ENCODE measurements around the gene MEX3B.

Gene MEX3B

GRCh38 chr15:82021992-82022391 lies 23.8 kb downstream of the MEX3B start:
- CTCF ChIA-PET, result interaction anchor here (0.6 to 1.4 kb wide), 4 partner anchors 22 to 82 kb away, joined by 3 read pairs; no protein-coding TSS in a partner anchor
- 0 out of 2 replicates have a peak, but pooled peaks have one; percentile 12 for TF ChIP-seq IKZF3 (tag by site-specific recombination; IDR thresholded peaks at IDR 0.05)
- TF ChIP-seq ZNF654 (tag by site-specific recombination; IDR thresholded peaks at IDR 0.05; ENCODE audit: low read depth), result no peak
- TF ChIP-seq ZFP3 (tag by site-specific recombination; IDR thresholded peaks at IDR 0.05; ENCODE audit: low read depth), result no peak
- TF ChIP-seq, protein P1, sequence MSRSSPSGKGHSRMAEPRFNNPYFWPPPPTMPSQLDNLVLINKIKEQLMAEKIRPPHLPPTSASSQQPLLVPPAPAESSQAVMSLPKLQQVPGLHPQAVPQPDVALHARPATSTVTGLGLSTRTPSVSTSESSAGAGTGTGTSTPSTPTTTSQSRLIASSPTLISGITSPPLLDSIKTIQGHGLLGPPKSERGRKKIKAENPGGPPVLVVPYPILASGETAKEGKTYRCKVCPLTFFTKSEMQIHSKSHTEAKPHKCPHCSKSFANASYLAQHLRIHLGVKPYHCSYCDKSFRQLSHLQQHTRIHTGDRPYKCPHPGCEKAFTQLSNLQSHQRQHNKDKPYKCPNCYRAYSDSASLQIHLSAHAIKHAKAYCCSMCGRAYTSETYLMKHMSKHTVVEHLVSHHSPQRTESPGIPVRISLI (tag by site-specific recombination; IDR thresholded peaks at IDR 0.05), result peak; percentile 98
- TF ChIP-seq, protein P2, sequence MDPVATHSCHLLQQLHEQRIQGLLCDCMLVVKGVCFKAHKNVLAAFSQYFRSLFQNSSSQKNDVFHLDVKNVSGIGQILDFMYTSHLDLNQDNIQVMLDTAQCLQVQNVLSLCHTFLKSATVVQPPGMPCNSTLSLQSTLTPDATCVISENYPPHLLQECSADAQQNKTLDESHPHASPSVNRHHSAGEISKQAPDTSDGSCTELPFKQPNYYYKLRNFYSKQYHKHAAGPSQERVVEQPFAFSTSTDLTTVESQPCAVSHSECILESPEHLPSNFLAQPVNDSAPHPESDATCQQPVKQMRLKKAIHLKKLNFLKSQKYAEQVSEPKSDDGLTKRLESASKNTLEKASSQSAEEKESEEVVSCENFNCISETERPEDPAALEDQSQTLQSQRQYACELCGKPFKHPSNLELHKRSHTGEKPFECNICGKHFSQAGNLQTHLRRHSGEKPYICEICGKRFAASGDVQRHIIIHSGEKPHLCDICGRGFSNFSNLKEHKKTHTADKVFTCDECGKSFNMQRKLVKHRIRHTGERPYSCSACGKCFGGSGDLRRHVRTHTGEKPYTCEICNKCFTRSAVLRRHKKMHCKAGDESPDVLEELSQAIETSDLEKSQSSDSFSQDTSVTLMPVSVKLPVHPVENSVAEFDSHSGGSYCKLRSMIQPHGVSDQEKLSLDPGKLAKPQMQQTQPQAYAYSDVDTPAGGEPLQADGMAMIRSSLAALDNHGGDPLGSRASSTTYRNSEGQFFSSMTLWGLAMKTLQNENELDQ (tag by site-specific recombination; IDR thresholded peaks at IDR 0.05; ENCODE audit: low read depth), result no peak
- peak; percentile 53; the same call in 1 of the 2 replicates for TF ChIP-seq ZNF610 (tag by site-specific recombination; IDR thresholded peaks at IDR 0.05; ENCODE audit: borderline replicate concordance)
- TF ChIP-seq ZNF704 (tag by site-specific recombination; IDR thresholded peaks at IDR 0.05), result no peak
- TF ChIP-seq ZBTB17 (tag by site-specific recombination; IDR thresholded peaks at IDR 0.05), result peak; percentile 79
- no peak for TF ChIP-seq ZNF510 (tag by site-specific recombination; IDR thresholded peaks at IDR 0.05; ENCODE audit: insufficient replicate concordance)
- no peak for TF ChIP-seq ZBTB7A (tag by site-specific recombination; IDR thresholded peaks at IDR 0.05; ENCODE audit: low read depth)
- TF ChIP-seq ZNF248 (tag by site-specific recombination; IDR thresholded peaks at IDR 0.05), result no peak
- TF ChIP-seq KLF7 (tag by site-specific recombination; IDR thresholded peaks at IDR 0.05; ENCODE audit: borderline replicate concordance), result no peak; the same call in 1 of the 2 replicates
- no peak for TF ChIP-seq KLF9 (tag by site-specific recombination; IDR thresholded peaks at IDR 0.05; ENCODE audit: low read depth)
- TF ChIP-seq ZBTB44 (tag by site-specific recombination; IDR thresholded peaks at IDR 0.05), result peak; percentile 59; the same call in 1 of the 2 replicates
- TF ChIP-seq ZNF530 (tag by site-specific recombination; IDR thresholded peaks at IDR 0.05; ENCODE audit: low read depth), result no peak
- no peak for TF ChIP-seq ZFP37 (tag by site-specific recombination; IDR thresholded peaks at IDR 0.05)
- TF ChIP-seq, protein P3, sequence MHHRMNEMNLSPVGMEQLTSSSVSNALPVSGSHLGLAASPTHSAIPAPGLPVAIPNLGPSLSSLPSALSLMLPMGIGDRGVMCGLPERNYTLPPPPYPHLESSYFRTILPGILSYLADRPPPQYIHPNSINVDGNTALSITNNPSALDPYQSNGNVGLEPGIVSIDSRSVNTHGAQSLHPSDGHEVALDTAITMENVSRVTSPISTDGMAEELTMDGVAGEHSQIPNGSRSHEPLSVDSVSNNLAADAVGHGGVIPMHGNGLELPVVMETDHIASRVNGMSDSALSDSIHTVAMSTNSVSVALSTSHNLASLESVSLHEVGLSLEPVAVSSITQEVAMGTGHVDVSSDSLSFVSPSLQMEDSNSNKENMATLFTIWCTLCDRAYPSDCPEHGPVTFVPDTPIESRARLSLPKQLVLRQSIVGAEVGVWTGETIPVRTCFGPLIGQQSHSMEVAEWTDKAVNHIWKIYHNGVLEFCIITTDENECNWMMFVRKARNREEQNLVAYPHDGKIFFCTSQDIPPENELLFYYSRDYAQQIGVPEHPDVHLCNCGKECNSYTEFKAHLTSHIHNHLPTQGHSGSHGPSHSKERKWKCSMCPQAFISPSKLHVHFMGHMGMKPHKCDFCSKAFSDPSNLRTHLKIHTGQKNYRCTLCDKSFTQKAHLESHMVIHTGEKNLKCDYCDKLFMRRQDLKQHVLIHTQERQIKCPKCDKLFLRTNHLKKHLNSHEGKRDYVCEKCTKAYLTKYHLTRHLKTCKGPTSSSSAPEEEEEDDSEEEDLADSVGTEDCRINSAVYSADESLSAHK (tag by site-specific recombination; IDR thresholded peaks at IDR 0.05), result no peak
- no peak for TF ChIP-seq ZSCAN23 (tag by site-specific recombination; IDR thresholded peaks at IDR 0.05)
- TF ChIP-seq ZNF341 (tag by site-specific recombination; IDR thresholded peaks at IDR 0.05; ENCODE audit: low read depth), result no peak
- TF ChIP-seq, protein P4, sequence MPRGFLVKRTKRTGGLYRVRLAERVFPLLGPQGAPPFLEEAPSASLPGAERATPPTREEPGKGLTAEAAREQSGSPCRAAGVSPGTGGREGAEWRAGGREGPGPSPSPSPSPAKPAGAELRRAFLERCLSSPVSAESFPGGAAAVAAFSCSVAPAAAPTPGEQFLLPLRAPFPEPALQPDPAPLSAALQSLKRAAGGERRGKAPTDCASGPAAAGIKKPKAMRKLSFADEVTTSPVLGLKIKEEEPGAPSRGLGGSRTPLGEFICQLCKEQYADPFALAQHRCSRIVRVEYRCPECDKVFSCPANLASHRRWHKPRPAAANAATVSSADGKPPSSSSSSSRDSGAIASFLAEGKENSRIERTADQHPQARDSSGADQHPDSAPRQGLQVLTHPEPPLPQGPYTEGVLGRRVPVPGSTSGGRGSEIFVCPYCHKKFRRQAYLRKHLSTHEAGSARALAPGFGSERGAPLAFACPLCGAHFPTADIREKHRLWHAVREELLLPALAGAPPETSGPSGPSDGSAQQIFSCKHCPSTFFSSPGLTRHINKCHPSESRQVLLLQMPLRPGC (tag by site-specific recombination; IDR thresholded peaks at IDR 0.05), result no peak
- no peak for TF ChIP-seq TCF7L2 (IDR thresholded peaks at IDR 0.05; ENCODE audit: borderline replicate concordance, low read depth, low read length)
- TF ChIP-seq ZNF2 (tag by site-specific recombination; IDR thresholded peaks at IDR 0.05), result no peak
- no peak for TF ChIP-seq ZNF140 (tag by site-specific recombination; IDR thresholded peaks at IDR 0.05)
- no peak; the same call in 1 of the 2 replicates for TF ChIP-seq ZNF768 (tag by site-specific recombination; IDR thresholded peaks at IDR 0.05)
- TF ChIP-seq ZNF366 (tag by site-specific recombination; conservative IDR thresholded peaks at IDR 0.05), result peak; percentile 45; the same call in 1 of the 2 replicates
- 0 out of 2 replicates have a peak, but pooled peaks have one; percentile 37 for TF ChIP-seq SP7 (tag by site-specific recombination; IDR thresholded peaks at IDR 0.05)
- no peak for TF ChIP-seq ZNF155 (tag by site-specific recombination; IDR thresholded peaks at IDR 0.05)
- TF ChIP-seq TRIM28 (IDR thresholded peaks at IDR 0.05; ENCODE audit: borderline replicate concordance, low read length), result peak; percentile 82
- TF ChIP-seq ZNF560 (tag by site-specific recombination; IDR thresholded peaks at IDR 0.05; ENCODE audit: borderline replicate concordance), result no peak

More at GRCh38 chr15:82021992-82022391, 23.8 kb downstream of the MEX3B start:
- Histone ChIP-seq H3K27ac (ENCODE audit: extremely low read depth, low read depth, low read length) (peak overlapping the region; percentile 33), H3K36me3 (ENCODE audit: control insufficient read depth in 2 of 2, insufficient read depth in 1 of 2, low read length in 2 of 2) (no peaks in the 10 kb centered on the region), H3K9me3 (ENCODE audit: control insufficient read depth, insufficient read depth, low read depth, low read length) (no peaks in the 10 kb centered on the region), H3K4me1 (ENCODE audit: control insufficient read depth, insufficient read depth, low read length) (peaks cover 14% of the 10 kb centered on the region), H3K4me3 (ENCODE audit: low read depth, low read length) (no peak overlapping the region)
- POLR2A ChIA-PET, result interaction anchor here (0.7 kb wide), 1 partner anchor 24 kb away, joined by 4 read pairs; the partner anchor contains the start of gene MEX3B

All from HEK293 (cell line).